Ascending aorta (tissue), 2 donors: ENCODE data around the gene CYRIA. TPM values are rescaled to one million over a fixed set of nuclear protein-coding genes. Genes with fewer than 3 reads are reported as not detected.

Experiments used
- DNase-seq, 2 donors: peaks; one replicate each; pipeline ENCODE4 v3.0.0-alpha.2; 2019; ENCODE audit warnings: low spot score in 2 of 2
- H3K27ac ChIP-seq, 2 donors: fragments of 200-600 bp; sonication (generic); one replicate each; pipeline ENCODE4 v1.5.1; 2016 to 2017; ENCODE audit warnings: mild to moderate bottlenecking in 1 of 2
- H3K27me3 ChIP-seq: fragments of 200-600 bp; sonication (generic); one replicate; pipeline ENCODE4 v1.5.1; 2017
- H3K36me3 ChIP-seq, 2 donors: fragments of 200-600 bp; sonication (generic); one replicate each; pipeline ENCODE4 v1.5.1; 2016
- H3K4me1 ChIP-seq, 2 donors: fragments of 200-600 bp; sonication (generic); one replicate each; pipeline ENCODE4 v1.5.1; 2016 to 2017; ENCODE audit warnings: mild to moderate bottlenecking in 1 of 2
- H3K4me3 ChIP-seq, 2 donors: fragments of 200-600 bp; sonication (generic); one replicate each; pipeline ENCODE4 v1.5.1; 2016 to 2017; ENCODE audit warnings: mild to moderate bottlenecking in 1 of 2
- H3K9me3 ChIP-seq, 2 donors: fragments of 200-600 bp; sonication (generic); one replicate each; pipeline ENCODE4 v1.5.1; 2016
- intact Hi-C: fragments of 100-400 bp; cut with DNase I; formaldehyde crosslinking; loops from one replicate; pipeline ENCODE4 v1.15.1; 2023
- total RNA-seq: library from RNA; depleted of rRNA; stranded (reverse); fragments of >200 nt; gene quantifications from one replicate; pipeline ENCODE4 v1.1.0, GENCODE V29; 2016
- TF ChIP-seq, protein P1 (sequence below), 3 experiments: fragments of 200-600 bp in 2 of 3; fragments of 450-650 bp in 1 of 3; sonication (generic) in 2 of 3; IDR thresholded peaks; one replicate each; pipeline ENCODE4 v1.5.1; 2016 to 2019; ENCODE audit warnings: antibody characterized with exemption in 3 of 3, mild to moderate bottlenecking in 1 of 3, moderate library complexity in 1 of 3

Gene CYRIA
- total RNA-seq, 1 donor from 2014 or later = 7.1 TPM

DNA sequence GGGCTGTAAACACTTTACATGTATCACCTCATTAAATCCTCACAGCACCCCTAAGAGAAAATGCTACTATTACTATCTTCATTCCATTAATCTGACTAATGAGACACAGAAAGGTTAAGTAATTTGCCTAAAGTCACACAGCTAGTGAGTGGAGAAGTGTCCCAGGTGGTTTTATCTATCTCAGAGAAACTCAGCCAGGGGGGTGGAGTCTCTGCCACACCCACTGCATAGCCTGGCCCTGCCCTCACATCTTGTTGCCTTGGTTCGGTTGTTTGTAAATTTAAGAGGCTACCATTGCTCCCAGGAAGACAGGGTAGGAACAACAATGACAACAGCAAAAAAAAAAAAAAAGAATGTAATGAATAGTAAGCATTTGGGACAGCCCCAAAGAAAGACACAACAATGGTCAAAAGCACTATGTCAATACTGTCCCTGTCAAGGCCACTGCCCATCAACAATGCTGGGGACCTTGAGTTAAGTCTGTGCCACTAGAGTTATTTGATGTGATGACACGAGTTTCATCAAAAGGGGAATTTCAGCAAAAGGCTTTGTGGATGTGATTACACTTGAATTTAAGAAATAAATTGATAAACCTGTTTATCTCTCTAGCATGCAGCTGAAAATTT is 17.5 kb downstream of the CYRIA start:
- no peak overlapping the region for H3K4me3 ChIP-seq
- TF ChIP-seq, protein P1, sequence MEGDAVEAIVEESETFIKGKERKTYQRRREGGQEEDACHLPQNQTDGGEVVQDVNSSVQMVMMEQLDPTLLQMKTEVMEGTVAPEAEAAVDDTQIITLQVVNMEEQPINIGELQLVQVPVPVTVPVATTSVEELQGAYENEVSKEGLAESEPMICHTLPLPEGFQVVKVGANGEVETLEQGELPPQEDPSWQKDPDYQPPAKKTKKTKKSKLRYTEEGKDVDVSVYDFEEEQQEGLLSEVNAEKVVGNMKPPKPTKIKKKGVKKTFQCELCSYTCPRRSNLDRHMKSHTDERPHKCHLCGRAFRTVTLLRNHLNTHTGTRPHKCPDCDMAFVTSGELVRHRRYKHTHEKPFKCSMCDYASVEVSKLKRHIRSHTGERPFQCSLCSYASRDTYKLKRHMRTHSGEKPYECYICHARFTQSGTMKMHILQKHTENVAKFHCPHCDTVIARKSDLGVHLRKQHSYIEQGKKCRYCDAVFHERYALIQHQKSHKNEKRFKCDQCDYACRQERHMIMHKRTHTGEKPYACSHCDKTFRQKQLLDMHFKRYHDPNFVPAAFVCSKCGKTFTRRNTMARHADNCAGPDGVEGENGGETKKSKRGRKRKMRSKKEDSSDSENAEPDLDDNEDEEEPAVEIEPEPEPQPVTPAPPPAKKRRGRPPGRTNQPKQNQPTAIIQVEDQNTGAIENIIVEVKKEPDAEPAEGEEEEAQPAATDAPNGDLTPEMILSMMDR (IDR thresholded peaks at IDR 0.05) = no peak
- H3K27ac ChIP-seq = no peak overlapping the region
- no peaks in the 10 kb centered on the region for H3K27me3 ChIP-seq
- intact Hi-C loops = no loop called here
- DNase-seq = no peak
- no peaks in the 10 kb centered on the region for H3K36me3 ChIP-seq
- H3K9me3 ChIP-seq = no peaks in the 10 kb centered on the region
- H3K4me1 ChIP-seq = peaks cover 5 to 18% of the 10 kb centered on the region in 2 donors

DNA sequence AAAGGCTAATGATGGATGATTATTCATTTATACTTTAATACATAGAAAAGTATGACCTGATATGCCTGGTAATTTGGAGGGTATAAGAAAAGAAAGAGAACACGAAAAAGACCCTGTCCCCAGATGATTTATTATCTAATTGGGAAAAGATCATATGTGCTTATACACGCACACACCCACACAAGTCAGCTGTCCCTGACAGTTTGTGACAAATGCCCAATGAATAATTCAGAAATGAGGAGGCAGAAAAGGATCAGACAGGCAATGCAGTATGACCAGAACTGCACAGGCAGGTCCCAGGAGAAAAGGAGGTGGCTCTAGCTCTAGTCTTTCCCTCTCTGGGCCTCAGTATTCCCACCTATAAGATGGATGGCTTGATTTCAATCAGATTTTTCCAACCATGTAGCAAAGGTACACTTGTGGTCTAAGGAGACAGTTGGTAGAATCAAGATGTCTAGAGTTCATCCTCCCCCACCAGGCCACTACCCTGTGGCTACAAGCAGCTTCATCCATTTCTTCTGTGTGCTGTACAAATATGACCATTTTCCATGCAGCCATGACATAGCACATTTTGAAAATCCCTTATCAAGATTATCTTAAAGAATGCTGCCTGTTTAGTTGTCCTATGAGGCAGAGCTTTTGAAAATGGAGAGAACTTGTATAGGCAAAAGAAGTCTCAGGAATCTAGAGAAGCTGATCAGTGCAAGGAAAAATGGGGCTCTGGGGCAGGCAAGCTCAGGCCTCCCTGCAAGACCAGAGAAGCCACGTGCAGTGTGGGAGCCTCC is 19.7 kb downstream of the CYRIA start:
- DNase-seq = no peak
- Histone ChIP-seq H3K4me1 (peaks cover 1 to 5% of the 10 kb centered on the region in 2 donors), H3K27ac (no peak overlapping the region), H3K9me3 (no peaks in the 10 kb centered on the region), H3K27me3 (no peaks in the 10 kb centered on the region), H3K4me3 (no peak overlapping the region), H3K36me3 (no peaks in the 10 kb centered on the region)
- intact Hi-C loops = no loop called here
- TF ChIP-seq, protein P1 (IDR thresholded peaks at IDR 0.05) = no peak

DNA sequence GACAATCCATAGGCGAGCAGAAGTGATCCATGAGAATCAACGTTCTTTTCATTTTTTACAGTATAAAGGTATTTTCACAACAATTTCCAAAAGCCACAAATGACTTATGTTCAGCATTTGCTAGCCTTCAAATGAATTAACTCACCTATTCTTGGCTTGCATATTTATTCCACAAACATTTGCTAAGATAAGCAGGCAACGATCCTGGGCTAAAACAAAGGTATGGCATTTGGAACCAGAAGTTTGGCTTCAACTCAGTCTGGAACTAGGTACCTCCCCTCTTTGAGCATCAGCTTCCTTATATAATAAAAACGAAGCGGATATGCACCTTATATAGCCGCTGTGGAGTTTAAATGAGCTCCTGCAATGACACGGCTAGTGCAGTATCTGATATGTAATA is 20.5 kb downstream of the CYRIA start:
- intact Hi-C loops = no loop called here
- Histone ChIP-seq H3K27ac (no peak overlapping the region), H3K4me3 (no peak overlapping the region), H3K36me3 (no peaks in the 10 kb centered on the region), H3K9me3 (no peaks in the 10 kb centered on the region), H3K4me1 (peaks cover 0 to 1% of the 10 kb centered on the region in 2 donors), H3K27me3 (no peaks in the 10 kb centered on the region)
- no peak for DNase-seq
- TF ChIP-seq, protein P1 (IDR thresholded peaks at IDR 0.05) = no peak

GRCh38 chr2:16644221-16644925 is 21.3 kb downstream of the CYRIA start:
- no peak overlapping the region for H3K4me3 ChIP-seq
- H3K27me3 ChIP-seq = no peaks in the 10 kb centered on the region
- H3K36me3 ChIP-seq = no peaks in the 10 kb centered on the region
- no peak for DNase-seq
- intact Hi-C loops = no loop called here
- H3K9me3 ChIP-seq = no peaks in the 10 kb centered on the region
- H3K27ac ChIP-seq = no peak overlapping the region
- no peaks in the 10 kb centered on the region for H3K4me1 ChIP-seq
- TF ChIP-seq, protein P1 (IDR thresholded peaks at IDR 0.05) = no peak

- no peaks in the 10 kb centered on the region for H3K4me1 ChIP-seq
- no peaks in the 10 kb centered on the region for H3K27me3 ChIP-seq
- TF ChIP-seq, protein P1 (IDR thresholded peaks at IDR 0.05) = no peak
- no peak overlapping the region for H3K27ac ChIP-seq
- no peaks in the 10 kb centered on the region for H3K36me3 ChIP-seq
- no peak overlapping the region for H3K4me3 ChIP-seq
- H3K9me3 ChIP-seq = no peaks in the 10 kb centered on the region
- no peak for DNase-seq
- intact Hi-C loops = no loop called here
Measured at GRCh38 chr2:16643099-16643498, 22.5 kb downstream of the CYRIA start.
